Stimulated activated CD4-positive, alpha-beta T cell treated with anti-CD3 and anti-CD28 coated beads, Interleukin-12 subunit alpha, Interleukin-12 subunit beta, amount 100 ng/mL, for 48 hours (primary cell): Measurements from ENCODE around the gene UBIAD1.
"Not testable (repeated sequence)": the region's sequence is repeated elsewhere in the genome, so short reads cannot be mapped to it uniquely, and the experiment has no call there.

Source experiments
- DNase-seq, 3 donors: peaks; one replicate each; pipeline ENCODE4 v3.0.0-alpha.2; 2020; ENCODE audit warnings: low read depth in 2 of 3, low spot score in 1 of 3

The UBIAD1 gene

GRCh38 chr1:11272832-11273594 is at the start of gene UBIAD1:
Gene UBIAD1, plus strand, starts transcription at chr1:11273198. Its CDS starts 334 bp downstream, at chr1:11273532.
- DNase-seq, result peak; percentile 76 to 82 (median 76)

GRCh38 chr1:11227106-11228077 is 45.6 kb upstream of the UBIAD1 start:
- DNase-seq, result no peak

GRCh38 chr1:11229203-11229602 is 43.8 kb upstream of the UBIAD1 start:
- DNase-seq, result no peak

DNA sequence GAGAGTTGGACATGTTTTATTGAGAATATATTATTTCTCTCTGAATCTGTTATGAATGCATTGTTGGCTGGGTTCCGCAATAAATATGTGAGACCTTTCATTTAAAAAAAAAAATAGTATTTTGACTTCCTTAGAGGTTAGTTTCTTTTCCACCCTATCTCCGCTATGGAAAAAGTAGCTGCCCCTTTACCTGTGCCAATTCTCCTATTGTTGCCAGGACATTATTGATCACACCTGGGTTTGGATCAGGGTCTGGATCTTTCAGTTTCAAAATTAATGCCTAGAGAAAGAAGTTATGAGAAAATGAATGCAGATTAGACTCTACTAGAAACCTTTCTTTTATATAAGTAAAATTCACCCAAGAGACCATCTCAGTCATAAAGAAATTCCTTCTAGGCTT is 39.8 kb upstream of the UBIAD1 start:
- no peak for DNase-seq

- no peak for DNase-seq
Observed at GRCh38 chr1:11237356-11237755, 35.6 kb upstream of the UBIAD1 start.

DNA sequence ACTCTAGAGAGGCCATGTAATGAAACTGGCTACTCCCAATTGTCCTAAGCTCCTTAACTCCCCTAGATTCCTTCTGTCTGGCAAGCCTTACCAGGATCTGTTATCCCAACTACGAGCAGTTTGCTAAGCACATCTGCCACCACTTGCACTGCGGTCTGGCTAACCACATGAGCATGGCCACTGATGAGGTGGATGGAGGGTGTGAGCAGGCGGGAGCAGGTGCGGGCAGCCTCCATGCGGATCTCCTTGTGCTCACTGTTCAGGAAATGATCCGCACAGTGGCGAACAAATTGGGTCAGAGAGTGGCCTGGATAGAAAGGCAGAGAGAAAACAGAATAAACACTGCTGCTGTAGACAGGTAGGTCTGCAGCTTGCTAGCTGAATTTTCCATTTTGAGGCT is 34.7 kb upstream of the UBIAD1 start:
- DNase-seq, result no peak

GRCh38 chr1:11245248-11245647 is 27.8 kb upstream of the UBIAD1 start:
- DNase-seq, result no peak

GRCh38 chr1:11245904-11246719 is 26.9 kb upstream of the UBIAD1 start:
- no peak for DNase-seq

DNA sequence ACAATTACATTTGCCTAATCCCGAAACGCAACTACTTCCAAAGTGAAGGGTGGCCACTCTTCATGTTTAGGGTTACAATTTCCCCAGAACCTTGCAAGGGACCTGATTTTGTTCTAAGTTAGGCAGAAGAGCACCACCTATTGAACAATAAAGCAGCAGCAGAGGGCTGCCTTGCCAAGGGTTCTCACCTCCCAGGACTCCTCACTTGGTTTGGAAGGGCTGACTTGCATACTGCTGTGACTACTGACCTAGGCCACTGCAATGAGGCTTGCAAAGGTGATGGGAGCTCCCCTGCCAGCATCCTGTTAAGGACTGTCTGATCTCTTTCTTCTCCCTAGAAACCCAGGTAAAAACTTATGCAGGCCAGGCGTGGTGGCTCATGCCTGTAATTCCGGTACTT is 24.8 kb upstream of the UBIAD1 start:
- no peak for DNase-seq

DNA sequence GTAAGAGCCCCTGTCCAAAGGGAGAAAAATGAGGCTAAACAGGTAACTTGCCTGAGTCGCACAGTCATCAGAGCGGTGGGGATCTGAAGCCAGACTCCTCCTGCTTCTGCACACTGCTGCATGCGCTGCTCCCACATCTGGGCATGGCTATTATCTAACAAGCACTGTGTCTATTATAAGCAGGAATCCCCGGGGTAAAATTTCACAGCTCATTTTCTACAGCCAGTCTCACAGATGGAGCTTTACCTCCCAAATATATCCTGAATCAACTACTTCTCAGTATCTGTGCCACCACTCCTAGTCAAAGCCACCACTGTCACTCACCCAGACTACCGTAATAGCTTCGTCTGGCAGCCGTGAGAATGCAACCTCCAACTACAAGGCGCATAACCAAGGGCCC is 20.5 kb upstream of the UBIAD1 start:
- no peak for DNase-seq

DNA sequence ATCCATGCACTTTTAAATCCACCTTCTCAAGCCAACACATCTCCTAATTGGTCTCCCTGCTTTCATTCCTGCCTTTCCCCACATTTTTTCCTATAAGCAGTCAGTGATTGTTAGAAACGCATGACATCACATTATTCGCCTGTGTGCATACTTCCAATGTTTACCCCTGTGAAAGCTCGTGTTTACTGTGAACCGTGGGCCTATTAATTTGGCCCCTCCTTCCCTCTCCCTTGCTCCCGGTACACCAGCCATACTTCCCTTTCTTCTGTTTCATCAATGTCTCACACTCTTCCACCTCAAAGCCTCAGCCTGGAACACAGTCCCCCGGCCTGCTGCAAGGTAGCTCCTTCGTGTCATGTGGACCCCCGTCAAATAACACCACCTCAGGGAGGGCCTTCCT is 19.8 kb upstream of the UBIAD1 start:
- no peak for DNase-seq

DNA sequence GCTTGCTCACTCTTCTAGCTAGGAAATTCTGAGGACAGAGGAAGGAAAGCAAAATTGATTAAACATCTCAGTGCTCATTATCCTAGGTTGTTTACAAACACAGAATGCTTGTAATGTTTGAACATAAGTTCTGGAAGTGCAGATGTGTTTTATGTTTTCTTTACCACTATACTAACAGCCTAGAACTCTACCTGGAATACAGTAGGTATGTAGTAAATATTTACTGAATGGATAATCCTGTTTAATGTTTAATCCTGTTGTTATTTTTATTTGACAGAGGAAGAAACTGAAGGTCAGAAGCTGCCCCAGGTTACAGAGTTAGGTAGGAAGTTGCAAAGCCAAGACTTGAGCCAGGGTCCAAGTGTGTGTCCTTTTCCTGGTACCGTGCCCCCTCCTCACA is 16.7 kb upstream of the UBIAD1 start:
- DNase-seq, result no peak

- peak; percentile 94 to 98 (median 95) for DNase-seq
Observed at GRCh38 chr1:11262171-11263049, 10.6 kb upstream of the UBIAD1 start, which contains the start of gene MTOR. Gene MTOR, minus strand, starts transcription at chr1:11262551. Its CDS starts 3,142 bp downstream, at chr1:11259409.

GRCh38 chr1:11266268-11267074 is 6.5 kb upstream of the UBIAD1 start:
- no peak for DNase-seq

- DNase-seq, result not testable (repeated sequence)
Observed at GRCh38 chr1:11267350-11268337, 5.4 kb upstream of the UBIAD1 start.

DNA sequence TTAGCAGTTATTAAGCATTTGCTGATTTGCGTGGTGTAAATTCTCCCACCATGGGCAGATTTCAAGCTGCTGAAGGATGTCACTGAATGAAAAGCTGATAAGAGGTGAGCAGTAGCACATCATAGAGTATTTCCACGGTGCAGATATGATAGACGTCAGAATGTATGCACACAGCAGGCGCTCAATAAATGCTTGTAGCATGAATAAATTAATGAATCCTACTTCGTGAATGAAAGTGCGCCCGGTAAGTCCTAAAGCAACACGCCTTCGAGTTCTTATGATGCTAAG is 510 bp upstream of the UBIAD1 start:
- no peak for DNase-seq

DNA sequence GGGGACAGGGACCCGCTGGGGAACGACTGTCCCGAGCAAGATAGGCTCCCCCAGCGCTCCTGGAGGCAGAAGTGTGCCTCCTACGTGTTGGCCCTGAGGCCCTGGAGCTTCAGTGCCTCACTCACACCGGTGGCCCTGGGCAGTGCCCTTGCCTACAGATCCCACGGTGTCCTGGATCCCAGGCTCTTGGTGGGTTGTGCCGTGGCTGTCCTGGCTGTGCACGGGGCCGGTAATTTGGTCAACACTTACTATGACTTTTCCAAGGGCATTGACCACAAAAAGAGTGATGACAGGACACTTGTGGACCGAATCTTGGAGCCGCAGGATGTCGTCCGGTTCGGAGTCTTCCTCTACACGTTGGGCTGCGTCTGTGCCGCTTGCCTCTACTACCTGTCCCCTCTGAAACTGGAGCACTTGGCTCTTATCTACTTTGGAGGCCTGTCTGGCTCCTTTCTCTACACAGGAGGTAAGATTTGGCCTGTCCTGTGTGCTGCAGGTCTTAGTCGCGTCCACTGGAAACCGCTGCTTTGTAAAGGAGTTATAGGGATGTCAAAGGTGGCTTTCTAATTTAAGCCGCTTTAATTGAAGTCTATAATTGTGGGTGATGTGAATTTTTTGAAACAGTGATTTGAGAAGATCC is 717 bp downstream of the UBIAD1 start:
- DNase-seq, result peak in 1 of 3 donors; percentile 14

GRCh38 chr1:11279152-11279551 is 6.2 kb downstream of the UBIAD1 start:
- no peak for DNase-seq
